ENCODE results near the gene KBTBD12.

Gene KBTBD12

GRCh38 chr3:127981097-127981496 lies 66.1 kb downstream of the KBTBD12 start:
- DNase-seq (ENCODE audit: low spot score): no peak
- no peak for TF ChIP-seq CTCF (IDR thresholded peaks at IDR 0.05; ENCODE audit: extremely low read depth, missing control alignments)

- no peak for TF ChIP-seq CTCF (IDR thresholded peaks at IDR 0.05; ENCODE audit: extremely low read depth, missing control alignments)
- no peak for DNase-seq (ENCODE audit: low spot score)
These were observed 67.1 kb downstream of the KBTBD12 start for GRCh38 chr3:127982155-127982554.

- no peak for DNase-seq (ENCODE audit: low spot score)
- TF ChIP-seq CTCF (IDR thresholded peaks at IDR 0.05; ENCODE audit: extremely low read depth, missing control alignments): no peak
These were observed 69.4 kb downstream of the KBTBD12 start for GRCh38 chr3:127984241-127984975.

GRCh38 chr3:127985216-127985615 lies 70.2 kb downstream of the KBTBD12 start:
- no peak for DNase-seq (ENCODE audit: low spot score)

GRCh38 chr3:127985655-127986225 lies 70.7 kb downstream of the KBTBD12 start:
- TF ChIP-seq CTCF (IDR thresholded peaks at IDR 0.05; ENCODE audit: extremely low read depth, missing control alignments): no peak
- DNase-seq (ENCODE audit: low spot score): no peak

More at GRCh38 chr3:127985216-127985615, 70.2 kb downstream of the KBTBD12 start:
- TF ChIP-seq CTCF (IDR thresholded peaks at IDR 0.05; ENCODE audit: extremely low read depth, missing control alignments): no peak

GRCh38 chr3:127986803-127987202 lies 71.8 kb downstream of the KBTBD12 start:
- no peak for TF ChIP-seq CTCF (IDR thresholded peaks at IDR 0.05; ENCODE audit: extremely low read depth, missing control alignments)
- DNase-seq (ENCODE audit: low spot score): no peak

GRCh38 chr3:127987309-127987995 lies 72.4 kb downstream of the KBTBD12 start:
- no peak for DNase-seq (ENCODE audit: low spot score)
- no peak for TF ChIP-seq CTCF (IDR thresholded peaks at IDR 0.05; ENCODE audit: extremely low read depth, missing control alignments)
